Measurements from ENCODE around the gene C9orf50. TPM values are rescaled to one million over a fixed set of nuclear protein-coding genes. Genes with fewer than 3 reads are reported as not detected.

Gene C9orf50
- total and polyA plus RNA-seq, 7 donors, result not detected

- TF ChIP-seq CTCF (IDR thresholded peaks at IDR 0.05), result peak; percentile 98
- peaks cover 17% of the 10 kb centered on the region for H3K4me1 ChIP-seq
- H3K9me3 ChIP-seq, result no peaks in the 10 kb centered on the region
- H3K36me3 ChIP-seq (ENCODE audit: insufficient read depth in 1 of 2, low read depth in 1 of 2), result peaks cover 6 to 26% of the 10 kb centered on the region in 2 donors
- ATAC-seq (peak; percentile 89 to 95 (median 94)), DNase-seq (peak; percentile 99)
- no peaks in the 10 kb centered on the region for H3K27me3 ChIP-seq (ENCODE audit: insufficient read depth in 3 of 3, low read length in 2 of 3)
- H3K4me3 ChIP-seq, result peak within 1 kb of the TSS; percentile 97
- intact Hi-C loops (cut with DNase I), result loop anchor here (2.0 to 5.0 kb wide), 4 partner anchors 15 to 141 kb away; partner anchors contain the start of gene NTMT1 (in 1 of the 2)
- peak within 1 kb of the TSS; percentile 86 for H3K27ac ChIP-seq
- 0 to 1% (median 1%) methylated on average over 56 to 93 of the region's 93 CpGs for WGBS, 3 donors
Measured at GRCh38 chr9:129641750-129642585, 21.1 kb upstream of the C9orf50 start, which contains the start of gene ASB6. TSS of gene ASB6 (minus strand) at chr9:129642151. CDS start at chr9:129641999, 152 bp downstream.

GRCh38 chr9:129640871-129641749, 20.2 kb upstream of the C9orf50 start:
- Histone ChIP-seq H3K4me1 (peaks cover 17% of the 10 kb centered on the region), H3K27me3 (ENCODE audit: insufficient read depth in 3 of 3, low read length in 2 of 3) (no peaks in the 10 kb centered on the region), H3K4me3 (peak overlapping the region; percentile 97), H3K9me3 (no peaks in the 10 kb centered on the region), H3K27ac (peak overlapping the region; percentile 86), H3K36me3 (ENCODE audit: insufficient read depth in 1 of 2, low read depth in 1 of 2) (peaks cover 8 to 34% of the 10 kb centered on the region in 2 donors)
- WGBS, 3 donors, result 15 to 18% (median 17%) methylated on average over 43 to 44 of the region's 44 CpGs
- DNase-seq (no peak), ATAC-seq (peak in 1 of 4 donors; percentile 9)
- no peak for TF ChIP-seq CTCF (IDR thresholded peaks at IDR 0.05)
- intact Hi-C loops (cut with DNase I), result loop anchor here (2.0 to 5.0 kb wide), 3 partner anchors 14 to 141 kb away; partner anchors contain the start of gene NTMT1 (in 1 of the 2)

GRCh38 chr9:129640086-129640870, 19.4 kb upstream of the C9orf50 start:
- Histone ChIP-seq H3K36me3 (ENCODE audit: insufficient read depth in 1 of 2, low read depth in 1 of 2) (peaks cover 8 to 43% of the 10 kb centered on the region in 2 donors), H3K4me3 (peak overlapping the region; percentile 97), H3K9me3 (no peaks in the 10 kb centered on the region), H3K27ac (no peak overlapping the region), H3K27me3 (ENCODE audit: insufficient read depth in 3 of 3, low read length in 2 of 3) (no peaks in the 10 kb centered on the region), H3K4me1 (peaks cover 17% of the 10 kb centered on the region)
- ATAC-seq (no peak), DNase-seq (no peak)
- 44 to 53% (median 46%) methylated on average over 25 of the region's 25 CpGs for WGBS, 3 donors
- intact Hi-C loops (cut with DNase I), result loop anchor here (2.0 to 5.0 kb wide), 3 partner anchors 13 to 142 kb away; partner anchors contain the start of gene NTMT1 (in 1 of the 2)
- no peak for TF ChIP-seq CTCF (IDR thresholded peaks at IDR 0.05)

GRCh38 chr9:129639756-129640085, 18.8 kb upstream of the C9orf50 start:
- Histone ChIP-seq H3K4me3 (no peak overlapping the region), H3K27ac (no peak overlapping the region), H3K27me3 (ENCODE audit: insufficient read depth in 3 of 3, low read length in 2 of 3) (no peaks in the 10 kb centered on the region), H3K4me1 (peaks cover 17% of the 10 kb centered on the region), H3K9me3 (no peaks in the 10 kb centered on the region), H3K36me3 (ENCODE audit: insufficient read depth in 1 of 2, low read depth in 1 of 2) (peaks cover 8 to 48% of the 10 kb centered on the region in 2 donors)
- 60 to 73% (median 61%) methylated on average over 12 of the region's 12 CpGs for WGBS, 3 donors
- no peak for TF ChIP-seq CTCF (IDR thresholded peaks at IDR 0.05)
- ATAC-seq, result no peak
- DNase-seq, result no peak
- intact Hi-C loops (cut with DNase I), result loop anchor here (2.0 to 5.0 kb wide), 3 partner anchors 13 to 143 kb away; partner anchors contain the start of gene NTMT1 (in 1 of the 2)
